ENCODE results near the gene SIM1. TPM values are rescaled to one million over a fixed set of nuclear protein-coding genes. Genes with fewer than 3 reads are reported as not detected.

SIM1 gene
- total RNA-seq, 2 experiments from 2014 or later: not detected

DNA sequence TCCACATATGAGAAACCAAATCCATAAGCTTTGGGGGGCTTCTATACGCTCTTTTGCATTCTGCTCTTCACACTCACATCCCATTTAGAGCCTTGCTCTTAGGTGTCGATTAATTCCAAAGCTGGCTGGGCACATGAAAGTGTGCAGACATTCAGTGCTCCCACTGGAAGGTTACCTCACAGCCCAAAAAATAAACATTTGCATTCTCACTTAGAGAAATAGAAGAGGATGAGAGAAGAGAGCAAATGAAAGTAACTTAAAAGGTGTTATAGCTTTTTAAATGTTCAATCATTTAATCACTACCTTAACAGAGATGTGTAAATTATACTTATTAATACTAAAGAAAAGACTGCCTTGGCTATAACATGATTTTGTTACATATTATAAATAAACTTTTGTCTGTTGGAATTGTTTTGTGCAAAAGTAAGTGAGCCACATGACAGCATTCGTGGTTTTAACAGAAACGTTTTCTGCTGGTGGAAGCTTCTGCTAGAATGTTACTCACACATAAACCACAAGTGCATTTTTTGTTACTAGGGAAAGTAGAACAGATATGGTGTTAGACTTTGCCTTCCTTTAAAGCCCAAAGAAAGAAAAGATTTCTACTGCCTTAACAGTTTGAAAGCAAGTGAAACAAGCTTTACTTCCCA, 116.7 kb downstream of the SIM1 start:
- CTCF ChIA-PET: no interaction called here
- ATAC-seq: no peak

DNA sequence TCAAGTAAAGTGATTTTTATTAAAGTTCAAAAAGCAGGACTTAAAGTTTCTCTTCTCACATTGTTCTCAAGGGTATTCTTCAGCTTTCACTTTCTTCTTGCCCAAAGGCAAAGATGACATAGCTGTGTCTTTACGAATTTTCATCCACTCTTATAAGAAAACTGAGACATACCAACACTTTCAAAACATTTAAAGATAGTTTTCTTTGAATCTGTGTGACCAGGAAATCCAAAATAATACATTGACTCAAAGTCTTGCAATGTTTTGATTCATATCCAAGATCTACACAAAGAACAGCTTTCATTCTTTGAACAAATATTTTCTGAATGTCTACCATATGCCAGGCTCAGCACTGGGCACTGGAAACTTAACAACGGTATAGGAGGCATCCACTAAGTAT, 117.9 kb downstream of the SIM1 start:
- Mint-ChIP-seq H3K27me3 (ENCODE audit: low read depth) (no peaks in the 10 kb centered on the region), H3K36me3 (ENCODE audit: low read depth) (no peaks in the 10 kb centered on the region), H3K4me3 (no peak overlapping the region), H3K9me3 (ENCODE audit: insufficient read depth) (no peaks in the 10 kb centered on the region), H3K4me1 (ENCODE audit: low read depth) (no peaks in the 10 kb centered on the region), H3K27ac (no peak overlapping the region)
- POLR2A ChIA-PET: no interaction called here
- CTCF ChIA-PET: no interaction called here
- DNase-seq: no peak
- no peak for ATAC-seq

More for the DNA sequence above, 116.7 kb downstream of the SIM1 start:
- Mint-ChIP-seq H3K36me3 (ENCODE audit: low read depth) (no peaks in the 10 kb centered on the region), H3K27ac (no peak overlapping the region), H3K9me3 (ENCODE audit: insufficient read depth) (no peaks in the 10 kb centered on the region), H3K4me3 (no peak overlapping the region), H3K27me3 (ENCODE audit: low read depth) (no peaks in the 10 kb centered on the region), H3K4me1 (ENCODE audit: low read depth) (no peaks in the 10 kb centered on the region)
- DNase-seq: no peak
- POLR2A ChIA-PET: no interaction called here

DNA sequence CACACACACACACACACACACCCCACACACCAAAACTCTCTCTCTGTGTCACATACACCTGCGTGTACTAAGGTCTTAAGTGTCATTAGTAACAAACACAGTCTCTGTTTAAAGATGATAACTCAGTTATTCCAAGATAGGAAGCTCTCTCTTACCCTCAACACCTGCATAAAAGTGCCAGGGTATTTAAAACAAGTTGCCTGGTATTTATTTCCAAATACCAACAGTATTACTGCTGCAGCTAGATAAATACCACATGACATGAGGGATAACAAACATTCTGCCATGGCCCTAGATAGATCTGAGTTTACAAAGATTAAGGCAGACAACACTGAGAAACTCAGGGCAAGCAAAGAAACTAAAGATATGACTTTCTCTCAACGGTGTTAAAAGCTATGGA, 118.5 kb downstream of the SIM1 start:
- ATAC-seq (no peak), DNase-seq (no peak)
- Mint-ChIP-seq H3K27ac (no peak overlapping the region), H3K9me3 (ENCODE audit: insufficient read depth) (no peaks in the 10 kb centered on the region), H3K4me1 (ENCODE audit: low read depth) (no peaks in the 10 kb centered on the region), H3K4me3 (no peak overlapping the region), H3K27me3 (ENCODE audit: low read depth) (no peaks in the 10 kb centered on the region), H3K36me3 (ENCODE audit: low read depth) (no peaks in the 10 kb centered on the region)
- POLR2A ChIA-PET: interaction anchor here (0.6 kb wide), 1 partner anchor 23 kb away, joined by 3 read pairs; no protein-coding TSS in a partner anchor
- CTCF ChIA-PET: no interaction called here

DNA sequence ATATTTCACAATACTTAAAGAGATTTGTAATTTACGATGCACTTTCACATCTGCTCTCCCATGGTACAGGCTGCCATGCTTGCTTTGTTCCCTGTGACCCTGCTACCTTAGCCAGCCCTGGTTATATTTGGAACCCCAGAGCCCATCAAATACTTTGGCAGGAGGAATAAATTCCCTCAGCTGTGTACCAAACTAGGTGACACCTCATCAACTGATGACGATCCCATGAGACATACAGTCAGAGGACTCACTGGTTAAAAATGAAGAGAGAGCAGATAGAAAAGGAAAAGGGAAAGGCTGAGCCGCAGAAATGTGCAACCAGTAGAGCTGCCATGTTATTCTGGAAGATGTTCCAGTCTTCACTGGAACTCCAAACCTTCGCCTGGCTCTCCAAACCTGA, 120.0 kb downstream of the SIM1 start:
- Mint-ChIP-seq H3K4me3 (no peak overlapping the region), H3K36me3 (ENCODE audit: low read depth) (no peaks in the 10 kb centered on the region), H3K9me3 (ENCODE audit: insufficient read depth) (no peaks in the 10 kb centered on the region), H3K4me1 (ENCODE audit: low read depth) (no peaks in the 10 kb centered on the region), H3K27me3 (ENCODE audit: low read depth) (no peaks in the 10 kb centered on the region), H3K27ac (no peak overlapping the region)
- CTCF ChIA-PET: no interaction called here
- no peak for ATAC-seq
- no peak for DNase-seq
- POLR2A ChIA-PET: no interaction called here

DNA sequence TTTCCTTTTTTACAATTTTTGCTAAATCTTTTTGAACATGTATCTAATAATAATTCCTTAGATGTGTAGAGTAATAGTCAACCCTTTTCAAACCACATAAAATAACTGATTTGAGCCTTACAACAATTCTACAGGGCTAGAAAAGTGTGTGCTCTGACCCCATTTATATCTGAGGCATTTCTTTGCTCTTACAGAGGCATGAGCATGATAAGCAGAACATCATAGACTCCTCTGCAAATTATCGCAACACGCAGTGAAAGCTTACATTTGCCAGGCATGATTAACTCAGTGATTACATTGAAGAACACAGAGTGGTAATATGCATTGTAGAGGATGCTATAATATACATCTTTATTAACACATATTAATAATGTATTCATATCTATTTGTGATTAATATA, 120.4 kb downstream of the SIM1 start:
- H3K4me1 Mint-ChIP-seq (ENCODE audit: low read depth): no peaks in the 10 kb centered on the region
- no peaks in the 10 kb centered on the region for H3K27me3 Mint-ChIP-seq (ENCODE audit: low read depth)
- H3K9me3 Mint-ChIP-seq (ENCODE audit: insufficient read depth): no peaks in the 10 kb centered on the region
- POLR2A ChIA-PET: no interaction called here
- no peak overlapping the region for H3K4me3 Mint-ChIP-seq
- no peak overlapping the region for H3K27ac Mint-ChIP-seq
- ATAC-seq (no peak), DNase-seq (no peak)
- no peaks in the 10 kb centered on the region for H3K36me3 Mint-ChIP-seq (ENCODE audit: low read depth)
- CTCF ChIA-PET: no interaction called here

DNA sequence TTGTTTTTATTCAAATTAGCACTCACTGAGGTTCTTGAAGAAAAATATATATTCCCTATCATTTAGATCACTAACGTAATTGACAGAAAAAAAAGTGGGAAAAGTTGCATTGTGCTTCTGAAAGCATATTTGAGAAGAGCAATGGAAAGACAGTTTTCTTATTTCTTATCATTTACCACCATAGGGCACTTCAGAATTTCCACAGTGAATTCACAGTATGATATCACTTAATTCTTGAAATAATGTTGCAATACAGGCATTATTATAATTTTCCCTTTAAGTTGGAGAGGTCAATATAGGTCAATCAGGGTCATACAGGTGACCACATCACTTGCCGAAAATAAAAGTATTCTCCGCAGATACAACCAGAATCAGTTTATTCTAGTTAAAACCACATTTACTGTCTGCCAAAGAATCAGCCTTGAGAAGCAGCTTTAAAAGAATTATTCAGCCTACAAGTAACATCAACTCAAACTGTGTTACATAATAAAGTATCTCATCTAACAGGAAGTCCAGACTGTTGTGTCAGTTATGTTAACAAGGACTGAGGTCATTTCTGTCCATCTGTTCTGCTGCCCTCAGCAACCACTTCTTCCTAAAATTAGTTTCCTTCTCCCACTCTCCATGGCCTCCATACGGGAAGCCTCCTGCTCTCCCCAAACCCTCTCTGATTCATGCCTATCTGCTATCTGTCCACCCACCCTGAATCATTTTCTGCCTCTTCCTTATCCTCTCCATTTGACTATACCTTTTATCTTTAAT, 121.2 kb downstream of the SIM1 start:
- Mint-ChIP-seq H3K36me3 (ENCODE audit: low read depth) (no peaks in the 10 kb centered on the region), H3K27me3 (ENCODE audit: low read depth) (no peaks in the 10 kb centered on the region), H3K27ac (no peak overlapping the region), H3K4me3 (no peak overlapping the region), H3K4me1 (ENCODE audit: low read depth) (no peaks in the 10 kb centered on the region), H3K9me3 (ENCODE audit: insufficient read depth) (no peaks in the 10 kb centered on the region)
- ChIA-PET CTCF (no interaction called here), POLR2A (no interaction called here)
- ATAC-seq (no peak), DNase-seq (no peak)

DNA sequence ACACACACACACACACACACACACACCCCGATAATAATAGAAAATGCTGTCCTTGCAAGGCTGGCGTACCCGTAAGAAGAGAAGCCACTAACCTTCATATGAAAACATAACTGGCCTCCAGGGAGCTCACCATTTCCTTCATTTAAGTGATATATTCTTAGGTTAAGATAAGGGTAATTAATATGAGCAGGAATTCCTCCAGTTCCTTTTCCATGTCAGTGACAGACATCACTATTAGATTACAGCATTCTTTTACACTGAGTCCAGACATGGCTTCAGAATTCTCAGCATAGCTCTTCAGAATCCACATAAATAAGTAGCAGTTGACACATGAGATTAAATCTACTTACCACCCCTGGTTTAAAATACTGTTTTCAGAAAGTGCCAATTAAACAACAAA, 121.9 kb downstream of the SIM1 start:
- DNase-seq (no peak), ATAC-seq (no peak)
- Mint-ChIP-seq H3K4me1 (ENCODE audit: low read depth) (no peaks in the 10 kb centered on the region), H3K27ac (no peak overlapping the region), H3K9me3 (ENCODE audit: insufficient read depth) (no peaks in the 10 kb centered on the region), H3K36me3 (ENCODE audit: low read depth) (no peaks in the 10 kb centered on the region), H3K4me3 (no peak overlapping the region), H3K27me3 (ENCODE audit: low read depth) (no peaks in the 10 kb centered on the region)
- POLR2A ChIA-PET: no interaction called here
- CTCF ChIA-PET: no interaction called here

DNA sequence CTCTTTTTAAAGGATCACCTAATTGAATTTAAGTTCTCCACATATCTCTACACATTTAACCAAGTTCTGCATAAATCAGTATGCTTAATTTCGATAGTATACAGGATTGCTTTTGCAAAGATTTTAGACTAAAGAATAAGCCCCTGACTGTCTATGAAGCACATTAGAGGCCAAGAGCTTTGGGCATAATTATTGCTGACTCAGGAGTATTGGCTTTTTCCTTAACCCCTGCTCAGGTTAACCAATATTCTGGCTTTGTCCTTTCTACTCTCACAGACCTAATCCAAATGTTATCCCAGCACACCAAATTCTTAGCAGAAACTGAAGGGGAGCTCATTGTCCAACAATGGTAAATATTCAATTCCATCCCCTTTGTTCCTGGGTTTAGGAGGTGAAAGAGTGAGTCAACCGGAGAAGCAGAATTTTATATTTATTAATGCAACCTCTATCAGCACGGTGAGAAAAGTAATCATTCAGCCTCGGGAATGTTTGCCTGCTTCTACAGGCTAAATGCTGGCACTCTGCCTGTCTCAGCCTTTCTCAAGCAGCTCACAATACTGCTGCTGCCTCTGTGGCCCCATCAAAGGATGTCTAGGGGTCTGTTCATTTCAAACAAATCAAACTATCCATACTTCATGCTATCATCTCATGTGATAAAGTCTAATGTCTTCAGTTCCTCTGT, 125.0 kb downstream of the SIM1 start:
- Mint-ChIP-seq H3K9me3 (ENCODE audit: insufficient read depth) (no peaks in the 10 kb centered on the region), H3K4me3 (no peak overlapping the region), H3K4me1 (ENCODE audit: low read depth) (no peaks in the 10 kb centered on the region), H3K27me3 (ENCODE audit: low read depth) (no peaks in the 10 kb centered on the region), H3K27ac (no peak overlapping the region), H3K36me3 (ENCODE audit: low read depth) (no peaks in the 10 kb centered on the region)
- ChIA-PET CTCF (no interaction called here), POLR2A (no interaction called here)
- ATAC-seq (no peak), DNase-seq (no peak)

DNA sequence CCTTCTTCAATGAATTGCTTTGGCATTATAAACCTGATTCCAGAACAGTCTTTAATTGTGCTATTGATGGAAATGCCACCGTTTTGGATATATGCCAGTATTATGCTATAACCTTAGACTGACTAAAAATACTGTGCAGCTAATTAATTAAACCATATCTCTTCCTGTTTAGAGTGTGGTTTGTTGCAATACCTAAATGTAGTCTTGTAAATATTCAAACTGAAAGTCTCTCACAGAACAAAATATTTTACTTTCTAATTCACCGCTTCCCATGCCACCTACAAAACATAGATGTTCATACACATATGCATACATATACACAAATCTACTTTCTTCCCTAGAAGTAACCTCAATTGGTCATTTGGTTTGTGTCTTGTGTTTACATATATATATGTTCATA, 126.6 kb downstream of the SIM1 start:
- Mint-ChIP-seq H3K27ac (no peak overlapping the region), H3K27me3 (ENCODE audit: low read depth) (no peaks in the 10 kb centered on the region), H3K4me1 (ENCODE audit: low read depth) (no peaks in the 10 kb centered on the region), H3K9me3 (ENCODE audit: insufficient read depth) (no peaks in the 10 kb centered on the region), H3K4me3 (no peak overlapping the region), H3K36me3 (ENCODE audit: low read depth) (no peaks in the 10 kb centered on the region)
- ATAC-seq (no peak), DNase-seq (no peak)
- CTCF ChIA-PET: no interaction called here
- POLR2A ChIA-PET: no interaction called here

DNA sequence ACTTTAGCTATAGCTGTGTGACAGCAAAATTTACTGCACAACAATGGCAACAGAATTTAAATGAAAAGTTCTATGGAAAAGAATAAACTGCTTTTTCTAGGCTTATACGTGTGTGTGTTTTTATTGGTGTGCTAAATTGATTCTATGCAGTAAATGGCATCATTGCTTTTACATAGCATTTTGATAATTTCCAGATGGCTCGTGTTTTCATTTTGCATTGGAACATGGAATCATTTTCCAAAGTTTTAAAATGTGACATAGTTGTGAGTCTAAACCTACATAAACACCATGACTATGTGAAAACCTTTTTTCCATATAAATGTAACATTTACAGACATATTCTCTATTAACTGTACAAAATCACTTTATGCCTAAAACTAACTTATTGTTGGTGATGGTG, 127.8 kb downstream of the SIM1 start:
- no peak for ATAC-seq
- POLR2A ChIA-PET: no interaction called here

DNA sequence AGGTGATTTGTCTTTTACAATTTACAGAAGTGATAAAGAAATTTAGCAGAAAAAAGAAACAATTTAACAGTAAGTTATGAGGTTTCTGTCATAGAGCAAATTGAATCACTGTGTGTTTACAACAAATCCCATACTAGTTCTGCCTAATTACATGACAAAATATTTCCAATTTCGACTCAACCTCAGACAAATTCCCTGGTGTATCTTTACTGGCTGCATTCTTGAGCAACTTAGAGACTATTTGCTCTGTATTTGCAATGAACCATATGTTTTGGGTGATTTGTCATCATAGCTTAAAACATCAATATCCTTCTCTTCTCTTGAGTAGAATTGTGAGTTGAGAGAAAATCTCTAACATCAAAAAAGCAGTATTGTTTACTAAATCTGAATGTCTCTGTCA, 128.7 kb downstream of the SIM1 start:
- no peaks in the 10 kb centered on the region for H3K36me3 Mint-ChIP-seq (ENCODE audit: low read depth)
- no peaks in the 10 kb centered on the region for H3K4me1 Mint-ChIP-seq (ENCODE audit: low read depth)
- ATAC-seq: no peak
- no peak overlapping the region for H3K27ac Mint-ChIP-seq
- H3K4me3 Mint-ChIP-seq: no peak overlapping the region
- ChIA-PET CTCF (no interaction called here), POLR2A (no interaction called here)
- no peaks in the 10 kb centered on the region for H3K9me3 Mint-ChIP-seq (ENCODE audit: insufficient read depth)
- H3K27me3 Mint-ChIP-seq (ENCODE audit: low read depth): no peaks in the 10 kb centered on the region
- no peak for DNase-seq

More for the DNA sequence above, 127.8 kb downstream of the SIM1 start:
- no peaks in the 10 kb centered on the region for H3K9me3 Mint-ChIP-seq (ENCODE audit: insufficient read depth)
- DNase-seq: no peak
- no peaks in the 10 kb centered on the region for H3K36me3 Mint-ChIP-seq (ENCODE audit: low read depth)
- no peak overlapping the region for H3K27ac Mint-ChIP-seq
- H3K4me3 Mint-ChIP-seq: no peak overlapping the region
- H3K27me3 Mint-ChIP-seq (ENCODE audit: low read depth): no peaks in the 10 kb centered on the region
- CTCF ChIA-PET: no interaction called here
- no peaks in the 10 kb centered on the region for H3K4me1 Mint-ChIP-seq (ENCODE audit: low read depth)

Data from activated CD8-positive, alpha-beta T cell treated with anti-CD3 and anti-CD28 coated beads, Interleukin-2, amount 10 ng/mL, durations not matched to agents 7 days and 5 days (primary cell).